Skeletal muscle tissue (tissue), 4 donors: ENCODE data around the gene GGTA1. TPM values are rescaled to one million over a fixed set of nuclear protein-coding genes. Genes with fewer than 3 reads are reported as not detected.

Source experiments
- H3K27ac ChIP-seq: one replicate; pipeline ENCODE4 v1.7.0; 2013; ENCODE audit warnings: mild to moderate bottlenecking, low read depth, low read length, inconsistent platforms
- H3K27me3 ChIP-seq, 3 donors: one replicate each; pipeline ENCODE4 v1.7.0; 2013; ENCODE audit warnings: low read length in 3 of 3; ENCODE audit not compliant: control insufficient read depth in 3 of 3, insufficient read depth in 3 of 3
- H3K36me3 ChIP-seq, 3 donors: one replicate each; pipeline ENCODE4 v1.7.0; 2013; ENCODE audit warnings: low read length in 3 of 3; ENCODE audit not compliant: control insufficient read depth in 3 of 3, insufficient read depth in 3 of 3
- H3K4me1 ChIP-seq, 3 donors: one replicate each; pipeline ENCODE4 v1.7.0; 2013; ENCODE audit warnings: low read length in 3 of 3, mild to moderate bottlenecking in 3 of 3; ENCODE audit not compliant: control insufficient read depth in 3 of 3, insufficient read depth in 3 of 3
- H3K4me3 ChIP-seq, 3 donors: one replicate each; pipeline ENCODE4 v1.7.0; 2013; ENCODE audit warnings: low read length in 3 of 3
- H3K9ac ChIP-seq, 3 donors: one replicate each; pipeline ENCODE4 v1.7.0; 2013; ENCODE audit warnings: low read length in 3 of 3, mild to moderate bottlenecking in 3 of 3, moderate library complexity in 2 of 3, low read depth in 1 of 3
- H3K9me3 ChIP-seq, 3 donors: one replicate each; pipeline ENCODE4 v1.7.0; 2013; ENCODE audit warnings: low read length in 3 of 3; ENCODE audit not compliant: control insufficient read depth in 3 of 3
- total RNA-seq: library from RNA; depleted of rRNA; stranded (reverse); fragments of >200 nt; gene quantifications from one replicate; pipeline ENCODE4 v1.2.3, GENCODE V29; 2014
- donor health status: Osteomylitis.

Gene GGTA1
- 6.3 TPM for total RNA-seq

DNA sequence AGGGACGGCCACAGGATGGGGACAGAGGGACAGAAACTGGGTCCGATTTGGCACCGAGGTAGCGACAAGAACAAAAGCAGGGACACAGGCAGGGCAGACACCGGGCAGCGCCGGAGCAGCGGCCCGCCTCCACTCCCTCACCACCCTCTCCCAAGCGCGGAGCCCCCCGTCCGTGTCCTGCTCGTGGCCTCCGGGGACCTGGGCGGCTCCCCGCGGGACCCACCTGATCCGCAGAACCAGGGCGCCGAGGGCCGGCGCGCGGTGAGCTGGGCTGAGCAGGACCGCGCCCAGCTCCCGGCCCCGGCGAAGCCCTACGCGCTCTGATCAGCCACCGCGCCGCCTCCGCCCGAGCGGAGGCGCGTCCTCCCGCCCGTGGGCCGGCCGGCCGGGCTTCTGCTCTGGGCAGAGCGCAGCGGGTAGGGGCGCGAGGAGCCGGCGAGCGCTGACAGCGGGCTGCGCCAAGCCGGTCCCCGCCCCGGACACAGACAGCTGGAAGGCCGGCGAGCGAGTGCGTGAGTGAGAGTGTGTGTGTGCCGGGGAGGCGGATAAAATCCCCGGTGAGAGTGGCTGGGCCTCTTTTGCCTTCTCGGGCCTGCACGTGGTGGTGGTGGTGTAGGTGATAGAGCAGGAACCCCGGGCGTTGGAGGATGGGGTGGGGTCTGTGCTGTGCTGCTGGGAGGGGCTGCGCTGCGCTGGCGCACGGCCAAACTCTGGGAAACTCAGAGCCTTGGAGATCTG is at the start of gene GGTA1:
TSS of gene GGTA1 (minus strand) at position 418 of the 738 bp plus-strand sequence. CDS start 31,922 bp downstream, outside the sequence.
- Histone ChIP-seq H3K9me3 (no peaks in the 10 kb centered on the region), H3K27me3 (peaks cover 0 to 30% (median 28%) of the 10 kb centered on the region in 3 donors), H3K27ac (peak within 1 kb of the TSS; percentile 60), H3K4me3 (peak within 1 kb of the TSS; percentile 73 to 78 (median 75)), H3K36me3 (no peaks in the 10 kb centered on the region), H3K4me1 (peaks cover 14 to 30% (median 18%) of the 10 kb centered on the region in 3 donors), H3K9ac (peak within 1 kb of the TSS; percentile 57 to 79 (median 74))

DNA sequence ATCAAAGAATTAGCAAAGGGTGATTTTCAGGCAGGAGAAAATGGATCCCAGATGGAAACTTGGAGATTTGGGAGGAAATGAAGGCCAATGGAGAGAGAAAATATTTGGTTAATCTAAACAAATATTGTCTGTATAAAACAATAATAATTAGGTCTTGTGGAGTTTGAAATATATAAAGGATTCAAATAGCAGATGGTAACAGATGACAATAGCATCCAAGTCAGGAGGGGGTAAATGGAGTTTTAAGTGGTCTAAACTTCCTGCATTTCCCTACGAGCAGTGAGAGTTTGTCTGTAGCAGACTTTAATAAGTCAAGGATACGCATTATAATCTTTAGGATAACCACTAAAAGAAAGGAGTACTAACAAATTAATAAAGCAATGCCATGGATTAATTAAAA is 49.0 kb upstream of the GGTA1 start:
- H3K27me3 ChIP-seq = no peaks in the 10 kb centered on the region
- H3K4me1 ChIP-seq = peaks cover 7 to 23% (median 22%) of the 10 kb centered on the region in 3 donors
- H3K36me3 ChIP-seq = no peaks in the 10 kb centered on the region
- no peak overlapping the region for H3K27ac ChIP-seq
- no peaks in the 10 kb centered on the region for H3K9me3 ChIP-seq
- no peak overlapping the region for H3K4me3 ChIP-seq
- no peak overlapping the region for H3K9ac ChIP-seq

DNA sequence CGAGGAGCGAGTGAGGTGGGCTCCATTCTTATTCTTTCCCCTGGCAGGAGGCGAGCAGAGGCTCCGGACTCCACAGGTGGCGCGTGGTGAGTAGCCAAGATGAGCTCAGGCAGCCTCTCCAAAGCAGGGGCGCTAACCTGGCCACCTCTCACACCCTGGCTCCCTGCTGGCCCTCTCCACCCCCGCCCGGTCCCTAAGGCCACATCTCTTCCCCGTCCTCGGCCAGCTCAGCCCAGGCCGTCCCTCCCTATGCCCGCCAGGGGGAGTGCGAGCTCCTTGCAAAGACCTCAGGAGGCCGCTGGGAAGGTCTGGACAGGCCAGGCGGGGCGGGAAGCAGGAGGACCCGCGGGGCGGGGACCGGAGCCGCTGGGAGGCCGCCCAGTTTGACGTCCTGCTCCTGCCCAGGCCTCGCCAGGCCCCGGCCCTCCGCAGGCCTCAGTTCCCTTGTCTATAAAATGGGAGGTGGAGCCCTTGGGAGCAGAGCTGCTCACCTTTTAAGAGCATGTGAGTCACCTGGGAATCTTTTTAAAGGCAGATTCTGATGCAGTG is 46.3 kb upstream of the GGTA1 start:
- Histone ChIP-seq H3K9ac (peak overlapping the region; percentile 65 to 76 (median 72)), H3K4me1 (peaks cover 4 to 13% (median 9%) of the 10 kb centered on the region in 3 donors), H3K36me3 (no peaks in the 10 kb centered on the region), H3K27ac (no peak overlapping the region), H3K9me3 (no peaks in the 10 kb centered on the region), H3K4me3 (peak overlapping the region; percentile 19 to 56 (median 30)), H3K27me3 (no peaks in the 10 kb centered on the region)

DNA sequence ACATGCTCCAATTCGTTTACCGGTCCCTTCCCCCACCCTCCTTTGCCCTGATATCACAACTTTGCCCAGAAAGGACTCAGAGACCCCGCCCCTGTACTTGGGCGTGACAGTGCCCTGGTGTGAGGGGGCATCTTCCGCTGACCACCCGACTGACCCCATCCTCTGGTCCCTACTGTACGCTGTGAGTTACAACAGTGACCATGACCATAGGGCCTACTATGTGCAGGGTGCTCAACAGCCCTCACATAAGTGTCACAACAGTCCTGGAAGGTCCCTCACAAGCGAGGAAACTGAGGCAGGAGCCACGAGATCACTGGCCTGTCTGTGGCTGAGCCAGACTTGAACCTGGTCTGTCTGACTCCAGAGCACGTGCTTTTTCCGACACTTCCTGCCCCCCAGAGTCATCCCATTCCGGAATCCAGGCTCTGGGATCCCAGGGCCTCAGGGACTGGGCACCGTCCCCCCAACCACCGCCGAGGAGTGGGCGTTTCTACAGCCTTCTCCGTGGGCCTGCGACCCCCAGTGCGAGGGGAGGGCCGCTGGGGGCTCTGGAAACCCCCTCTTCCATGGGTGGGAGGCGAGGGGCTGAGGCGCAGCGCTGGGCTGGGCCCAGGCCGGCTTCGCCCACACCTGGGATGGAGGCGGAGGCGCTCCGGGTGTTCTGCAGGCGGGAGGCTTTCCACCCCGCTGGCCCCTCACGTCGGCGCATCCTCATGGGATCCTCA is 45.7 kb upstream of the GGTA1 start:
- Histone ChIP-seq H3K27me3 (no peaks in the 10 kb centered on the region), H3K9ac (peak overlapping the region in 1 of 3 donors; percentile 76), H3K9me3 (no peaks in the 10 kb centered on the region), H3K27ac (no peak overlapping the region), H3K4me1 (peaks cover 0 to 8% (median 4%) of the 10 kb centered on the region in 3 donors), H3K36me3 (no peaks in the 10 kb centered on the region), H3K4me3 (no peak overlapping the region)

DNA sequence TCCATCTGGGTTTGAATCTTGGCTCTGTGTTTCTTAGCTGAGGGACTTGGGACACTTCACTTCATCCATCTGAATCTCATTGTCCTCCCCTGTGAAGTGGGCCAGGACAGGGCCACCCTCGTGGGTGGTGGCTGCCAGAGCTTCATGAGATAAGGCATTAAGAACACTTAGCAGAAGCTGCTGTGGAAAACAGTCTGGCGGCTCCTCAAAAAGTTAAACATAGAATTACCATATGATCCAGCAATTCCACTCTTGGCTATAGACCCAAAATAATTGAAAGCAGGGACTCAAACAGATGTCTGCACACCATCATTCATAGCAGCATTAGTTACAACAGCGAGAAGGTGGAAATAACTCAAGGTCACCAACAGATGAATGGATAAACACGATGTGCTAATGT is 42.4 kb upstream of the GGTA1 start:
- Histone ChIP-seq H3K4me3 (no peak overlapping the region), H3K9ac (no peak overlapping the region), H3K4me1 (peaks cover 5 to 8% (median 6%) of the 10 kb centered on the region in 3 donors), H3K9me3 (no peaks in the 10 kb centered on the region), H3K36me3 (no peaks in the 10 kb centered on the region), H3K27ac (no peak overlapping the region), H3K27me3 (no peaks in the 10 kb centered on the region)

DNA sequence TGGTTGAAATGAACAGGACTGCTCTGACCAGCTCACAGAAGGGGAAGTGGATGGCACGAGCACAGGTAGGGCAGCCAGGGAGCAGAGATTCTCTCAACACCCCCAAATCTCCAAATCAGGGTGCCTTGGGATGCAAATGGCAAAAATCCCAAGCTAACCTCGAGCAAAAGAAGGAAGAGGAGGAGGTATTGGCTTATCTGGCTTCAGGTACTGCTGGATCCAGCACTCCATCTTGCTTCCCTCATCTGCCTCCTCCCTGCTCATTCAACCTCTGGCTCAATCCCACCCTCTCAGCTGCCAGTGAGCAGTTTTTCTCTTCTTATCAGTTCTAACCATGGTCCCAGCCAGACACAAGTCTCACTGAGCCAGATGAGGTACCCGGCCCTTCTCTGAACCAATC is 41.6 kb upstream of the GGTA1 start:
- Histone ChIP-seq H3K4me3 (no peak overlapping the region), H3K9me3 (no peaks in the 10 kb centered on the region), H3K27ac (no peak overlapping the region), H3K36me3 (no peaks in the 10 kb centered on the region), H3K27me3 (no peaks in the 10 kb centered on the region), H3K9ac (no peak overlapping the region), H3K4me1 (peaks cover 5 to 6% (median 6%) of the 10 kb centered on the region in 3 donors)

DNA sequence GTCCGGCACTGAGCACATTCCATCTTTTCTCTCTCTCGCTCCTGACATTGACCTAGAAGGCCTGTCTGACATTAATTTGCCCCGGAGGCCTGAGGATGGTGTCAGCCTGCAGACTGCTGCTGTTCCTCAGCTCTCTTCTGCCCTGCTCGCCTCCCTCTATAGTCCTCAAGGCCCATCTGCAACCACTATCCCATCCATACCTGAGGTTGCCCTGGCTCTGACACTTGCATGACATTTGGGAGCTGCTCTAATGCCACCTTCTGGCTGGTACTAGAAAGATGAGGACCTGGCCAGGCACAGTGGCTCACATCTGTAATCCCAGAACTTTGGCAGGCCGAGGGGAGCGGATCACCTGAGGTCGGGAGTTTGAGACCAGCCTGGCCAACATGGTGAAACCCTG is 38.6 kb upstream of the GGTA1 start:
- H3K36me3 ChIP-seq = no peaks in the 10 kb centered on the region
- H3K9me3 ChIP-seq = no peaks in the 10 kb centered on the region
- no peak overlapping the region for H3K4me3 ChIP-seq
- no peaks in the 10 kb centered on the region for H3K27me3 ChIP-seq
- H3K9ac ChIP-seq = no peak overlapping the region
- H3K4me1 ChIP-seq = peaks cover 0 to 5% (median 5%) of the 10 kb centered on the region in 3 donors
- no peak overlapping the region for H3K27ac ChIP-seq

DNA sequence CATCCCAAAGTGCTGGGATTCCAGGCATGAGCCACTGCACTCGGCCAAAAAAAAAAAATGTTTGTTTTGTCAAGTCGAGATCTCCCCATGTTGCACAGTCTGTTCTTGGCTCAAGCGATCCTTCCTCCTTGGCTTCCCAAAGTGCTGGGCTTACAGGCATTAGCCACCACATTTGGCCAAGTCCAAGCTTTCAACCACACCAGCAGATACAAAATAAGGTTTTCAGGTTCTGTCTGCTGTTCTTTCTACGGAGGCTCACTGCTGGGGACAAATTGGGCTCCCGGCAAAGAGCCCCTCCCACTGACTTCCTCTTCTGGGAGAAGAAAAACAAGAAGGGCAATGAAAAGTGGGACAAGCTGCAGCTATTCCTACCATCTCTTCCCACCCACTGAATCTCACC is 37.6 kb upstream of the GGTA1 start:
- H3K36me3 ChIP-seq = no peaks in the 10 kb centered on the region
- no peaks in the 10 kb centered on the region for H3K9me3 ChIP-seq
- H3K4me1 ChIP-seq = peaks cover 0 to 11% (median 5%) of the 10 kb centered on the region in 3 donors
- no peak overlapping the region for H3K9ac ChIP-seq
- H3K27ac ChIP-seq = no peak overlapping the region
- H3K27me3 ChIP-seq = no peaks in the 10 kb centered on the region
- no peak overlapping the region for H3K4me3 ChIP-seq

DNA sequence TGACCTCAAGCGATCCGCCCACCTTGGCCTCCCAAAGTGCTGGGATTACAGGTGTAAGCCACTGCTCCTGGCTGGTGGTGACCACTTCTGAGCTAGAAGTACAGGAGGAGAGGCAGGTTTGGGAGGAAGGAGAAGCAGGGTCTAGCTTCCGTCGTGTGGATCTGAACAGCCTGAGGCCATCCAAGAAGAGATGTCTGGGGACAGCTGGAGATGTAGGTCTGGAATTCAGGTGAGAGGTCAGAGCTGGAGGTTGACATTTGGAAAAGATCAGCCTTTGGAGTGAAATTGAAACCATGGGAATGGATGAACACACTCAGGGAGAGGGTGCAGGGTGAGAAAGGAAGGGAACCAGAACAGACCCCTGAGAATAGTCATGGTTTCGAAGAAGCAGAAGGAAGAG is 33.2 kb upstream of the GGTA1 start:
- Histone ChIP-seq H3K27me3 (no peaks in the 10 kb centered on the region), H3K4me3 (no peak overlapping the region), H3K27ac (no peak overlapping the region), H3K9me3 (no peaks in the 10 kb centered on the region), H3K4me1 (peaks cover 11 to 20% (median 12%) of the 10 kb centered on the region in 3 donors), H3K9ac (no peak overlapping the region), H3K36me3 (no peaks in the 10 kb centered on the region)
